Medulla oblongata (tissue), 1 donor: ENCODE results near the gene GOLGA6C.
"Not testable (repeated sequence)": the region's sequence is repeated elsewhere in the genome, so short reads cannot be mapped to it uniquely, and the experiment has no call there.

Experiments
- DNase-seq: peaks from one replicate; pipeline ENCODE4 v3.0.0-alpha.2; 2015; ENCODE audit errors: extremely low spot score

Gene GOLGA6C, protein sequence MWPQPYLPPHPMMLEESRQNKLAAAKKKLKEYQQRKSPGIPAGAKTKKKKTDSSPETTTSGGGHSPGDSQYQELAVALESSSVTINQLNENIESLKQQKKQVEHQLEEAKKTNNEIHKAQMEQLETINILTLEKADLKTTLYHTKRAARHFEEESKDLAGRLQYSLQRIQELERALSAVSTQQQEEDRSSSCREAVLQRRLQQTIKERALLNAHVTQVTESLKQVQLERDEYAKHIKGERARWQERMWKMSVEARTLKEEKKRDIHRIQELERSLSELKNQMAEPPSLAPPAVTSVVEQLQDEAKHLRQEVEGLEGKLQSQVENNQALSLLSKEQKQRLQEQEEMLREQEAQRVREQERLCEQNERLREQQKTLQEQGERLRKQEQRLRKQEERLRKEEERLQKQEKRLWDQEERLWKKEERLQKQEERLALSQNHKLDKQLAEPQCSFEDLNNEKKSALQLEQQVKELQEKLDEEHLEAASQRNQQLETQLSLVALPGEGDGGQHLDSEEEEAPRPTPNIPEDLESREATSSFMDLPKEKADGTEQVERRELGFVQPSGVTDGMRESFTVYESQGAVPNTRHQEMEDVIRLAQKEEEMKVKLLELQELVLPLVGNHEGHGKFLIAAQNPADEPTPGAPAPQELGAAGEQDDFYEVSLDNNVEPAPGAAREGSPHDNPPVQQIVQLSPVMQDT

DNA sequence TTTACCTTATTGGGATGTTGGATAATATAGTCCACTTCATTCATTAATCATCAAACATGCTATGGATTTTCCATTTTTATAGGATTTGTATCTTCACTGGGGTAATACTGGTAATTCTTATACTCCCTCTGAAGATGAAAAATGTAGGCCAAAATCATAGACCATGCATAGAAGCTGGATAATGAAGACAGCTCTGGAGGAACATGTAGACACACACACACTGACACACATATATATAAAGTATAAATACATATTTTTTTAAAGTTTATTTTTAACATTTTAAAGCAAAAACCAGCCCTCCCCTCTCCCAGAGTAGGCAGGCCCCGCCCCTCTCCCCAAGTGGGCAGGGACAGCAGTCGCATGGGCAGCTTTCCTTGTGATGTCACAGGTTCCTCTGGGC, at the start of gene GOLGA6C:
Gene GOLGA6C, plus strand, starts transcription at position 301 of the 400 bp plus-strand sequence. CDS start 265 bp downstream, outside the sequence.
- not testable (repeated sequence) for DNase-seq

DNA sequence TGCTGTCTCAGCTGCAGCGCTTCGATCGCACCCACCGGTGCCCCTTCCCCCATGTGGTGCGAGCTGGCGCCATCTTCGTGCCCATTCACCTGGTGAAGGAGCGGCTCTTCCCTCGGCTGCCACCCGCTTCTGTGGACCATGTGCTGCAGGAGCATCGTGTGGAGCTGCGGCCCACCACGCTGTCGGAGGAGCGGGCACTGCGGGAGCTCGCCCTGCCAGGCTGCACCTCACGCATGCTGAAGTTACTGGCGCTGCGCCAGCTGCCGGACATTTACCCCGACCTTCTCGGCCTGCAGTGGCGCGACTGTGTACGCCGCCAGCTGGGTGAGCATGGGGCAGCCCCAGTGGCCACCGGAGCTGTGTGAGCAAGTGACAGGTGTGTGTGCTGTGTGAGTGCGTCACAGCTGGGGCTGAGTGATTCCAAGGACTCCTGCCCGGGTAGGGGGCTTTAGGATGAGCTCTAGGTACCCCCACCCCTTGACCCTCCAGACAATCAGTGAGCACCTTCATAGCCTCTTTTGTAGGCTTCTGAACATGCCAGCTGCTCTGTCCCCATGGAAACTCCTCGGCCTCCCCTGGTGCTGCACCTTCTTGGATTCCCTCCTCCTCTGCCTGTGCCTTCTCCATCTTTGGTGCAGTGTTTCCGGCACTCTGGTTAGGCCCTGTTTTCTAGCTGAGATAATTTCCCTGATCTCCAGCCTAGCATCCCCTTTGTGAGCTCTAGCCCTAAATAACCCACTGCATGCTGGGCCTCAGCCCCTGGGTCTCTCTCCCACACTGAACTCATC, 49.4 kb upstream of the GOLGA6C start:
- DNase-seq: no peak

DNA sequence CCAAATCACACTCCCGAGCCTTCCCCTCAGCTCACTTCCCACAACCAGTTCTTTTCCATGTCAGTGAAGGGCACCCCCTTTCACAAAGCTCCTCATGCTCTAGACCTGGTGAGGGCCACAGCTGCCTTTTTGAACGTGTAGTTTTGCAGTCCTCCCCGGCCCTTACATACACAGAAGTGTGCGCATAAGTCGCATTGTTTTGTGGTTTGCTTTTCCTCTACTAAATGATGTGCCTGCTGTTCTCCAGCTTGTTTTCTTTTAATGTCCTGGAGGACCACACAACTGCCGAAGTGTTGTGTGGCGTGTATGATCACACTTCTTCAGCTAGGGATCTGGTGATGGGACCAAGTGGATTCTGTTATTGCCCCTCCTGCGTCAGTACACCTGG, 48.9 kb upstream of the GOLGA6C start:
- no peak for DNase-seq

DNA sequence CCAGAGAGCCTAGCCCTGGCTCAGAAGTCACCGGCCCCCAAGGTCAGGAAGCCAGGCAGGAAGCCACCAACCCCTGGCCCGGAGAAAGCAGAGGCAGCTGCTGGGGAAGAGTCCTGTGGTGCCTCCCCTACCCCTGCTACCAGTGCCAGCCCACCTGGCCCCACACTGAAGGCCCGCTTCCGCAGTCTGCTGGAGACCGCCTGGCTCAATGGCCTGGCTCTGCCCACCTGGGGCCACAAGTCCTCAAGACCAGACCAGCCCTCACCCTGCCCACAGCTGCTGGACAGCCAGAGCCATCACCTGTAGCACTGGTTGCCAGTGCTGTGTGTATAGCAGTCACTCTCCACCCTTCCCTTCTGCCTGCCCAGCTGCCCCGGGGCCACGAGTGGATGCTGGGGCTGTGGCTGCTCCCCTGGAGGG, 47.3 kb upstream of the GOLGA6C start:
- DNase-seq: no peak

DNA sequence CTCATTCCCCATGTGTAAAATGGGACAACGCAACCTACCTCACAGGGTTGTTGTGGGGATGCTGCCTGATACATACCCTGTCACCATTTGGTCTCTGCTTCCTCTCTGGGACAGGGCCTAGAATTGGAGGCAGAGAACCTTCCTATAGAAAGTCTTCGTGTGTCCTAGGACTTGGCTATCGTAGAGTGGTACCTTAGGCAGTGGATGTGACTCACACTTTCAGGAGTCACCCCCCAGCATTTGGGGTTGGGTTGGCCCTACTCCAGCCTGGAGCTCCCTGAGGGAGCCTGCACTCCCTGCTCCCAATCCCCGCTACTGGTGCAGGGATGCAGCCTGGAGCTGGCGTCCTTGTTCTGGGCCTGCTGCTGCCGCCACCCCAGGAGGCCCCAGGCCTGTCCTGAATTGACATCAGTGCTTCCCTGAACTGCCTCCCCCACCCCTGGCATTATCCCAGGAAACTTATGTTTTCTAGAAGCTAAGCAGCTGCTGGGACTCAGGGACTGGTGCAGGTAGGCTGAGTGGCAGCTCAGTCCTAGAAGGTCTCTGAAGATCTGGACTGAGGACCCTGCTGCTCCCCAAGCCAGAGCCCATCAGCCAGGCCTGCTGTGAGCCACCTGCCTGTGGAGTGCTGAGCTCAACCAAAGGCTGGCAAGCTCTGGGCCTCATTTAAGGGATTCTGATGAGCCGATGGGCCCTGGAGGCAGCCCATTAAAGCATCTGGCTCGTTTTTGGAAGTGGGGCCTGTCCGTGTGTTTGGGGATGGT, 46.5 kb upstream of the GOLGA6C start:
- DNase-seq: no peak

DNA sequence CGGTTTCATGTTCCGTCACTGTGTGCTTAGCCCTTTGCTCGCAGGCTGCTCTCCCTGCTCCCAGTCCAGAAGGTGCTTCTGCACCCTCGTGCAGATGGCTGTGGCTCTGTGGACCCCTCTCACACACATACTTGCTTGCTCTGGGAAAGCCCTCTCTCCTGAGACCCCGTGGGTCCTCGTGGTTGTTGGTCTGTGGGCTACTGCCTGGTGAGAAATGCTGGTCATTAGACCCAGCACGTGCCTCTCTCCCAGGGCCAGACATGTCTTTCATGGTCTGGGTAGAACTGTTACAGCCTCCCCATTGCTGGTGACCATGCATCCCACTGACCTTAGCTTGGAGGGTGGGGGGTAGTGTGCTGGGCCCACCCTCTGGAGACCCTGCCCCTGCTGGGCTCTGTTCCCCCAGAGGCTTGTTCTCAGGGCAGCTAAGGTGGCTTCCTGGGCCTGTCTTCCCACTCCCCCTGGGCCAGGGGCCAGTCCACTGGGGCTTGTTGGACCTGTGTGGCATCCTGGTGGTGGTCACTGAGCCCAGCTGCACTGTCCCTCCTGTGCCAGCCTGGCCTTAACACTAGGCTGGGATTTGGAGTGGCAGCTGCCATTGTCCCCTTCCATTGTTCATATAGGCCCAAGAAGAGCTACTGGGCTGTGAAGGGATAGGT, 45.8 kb upstream of the GOLGA6C start:
- no peak for DNase-seq

DNA sequence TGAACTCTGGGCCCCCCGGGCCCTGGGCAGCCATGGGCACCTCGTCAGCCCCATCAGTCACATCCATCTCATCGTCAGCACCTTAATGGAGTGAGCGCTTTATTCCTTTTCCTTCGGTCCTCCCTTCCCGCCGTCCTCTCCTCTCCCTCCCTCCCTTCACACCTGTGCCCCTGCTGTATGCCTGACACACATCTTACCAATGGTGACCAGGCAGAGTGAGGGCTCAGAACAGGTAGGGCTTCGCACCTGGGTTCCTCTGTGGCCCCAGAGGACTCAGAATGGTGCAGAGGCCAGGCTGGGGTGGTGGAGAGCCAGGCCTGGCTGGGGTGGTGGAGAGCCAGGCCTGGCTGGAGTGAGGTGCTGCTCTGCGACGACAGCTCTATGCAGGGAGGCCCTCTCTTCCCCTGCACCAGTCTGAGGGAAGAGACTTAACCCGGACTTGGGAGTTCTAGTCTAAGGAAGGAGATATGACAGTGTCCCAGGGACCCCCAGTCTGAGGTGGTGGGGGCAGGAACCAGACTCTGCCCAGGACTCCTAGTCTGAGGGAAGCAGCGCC, 44.8 kb upstream of the GOLGA6C start:
- DNase-seq: no peak

DNA sequence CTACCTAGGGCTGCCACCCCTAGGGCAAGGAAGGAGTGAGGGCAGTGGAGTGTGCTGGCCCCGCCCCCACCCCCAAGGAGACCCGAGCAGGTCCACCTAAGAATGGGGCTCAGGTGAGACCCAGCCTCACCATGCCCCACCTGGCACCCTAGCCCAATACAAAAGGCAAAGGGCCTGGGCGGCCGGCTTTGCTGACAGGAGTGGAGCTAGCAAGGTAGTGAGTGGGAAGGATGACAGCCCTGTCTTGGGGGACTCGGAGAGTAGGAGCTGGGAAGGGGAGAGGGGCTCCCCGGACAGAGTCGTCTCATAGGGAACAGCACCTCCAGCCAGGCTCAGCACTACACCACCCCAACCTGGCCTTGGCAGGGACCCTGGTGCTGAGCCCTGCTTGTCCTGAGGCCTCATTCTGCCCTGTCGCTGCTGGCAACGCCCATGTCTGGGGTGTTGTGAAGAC, 44.3 kb upstream of the GOLGA6C start:
- no peak for DNase-seq

DNA sequence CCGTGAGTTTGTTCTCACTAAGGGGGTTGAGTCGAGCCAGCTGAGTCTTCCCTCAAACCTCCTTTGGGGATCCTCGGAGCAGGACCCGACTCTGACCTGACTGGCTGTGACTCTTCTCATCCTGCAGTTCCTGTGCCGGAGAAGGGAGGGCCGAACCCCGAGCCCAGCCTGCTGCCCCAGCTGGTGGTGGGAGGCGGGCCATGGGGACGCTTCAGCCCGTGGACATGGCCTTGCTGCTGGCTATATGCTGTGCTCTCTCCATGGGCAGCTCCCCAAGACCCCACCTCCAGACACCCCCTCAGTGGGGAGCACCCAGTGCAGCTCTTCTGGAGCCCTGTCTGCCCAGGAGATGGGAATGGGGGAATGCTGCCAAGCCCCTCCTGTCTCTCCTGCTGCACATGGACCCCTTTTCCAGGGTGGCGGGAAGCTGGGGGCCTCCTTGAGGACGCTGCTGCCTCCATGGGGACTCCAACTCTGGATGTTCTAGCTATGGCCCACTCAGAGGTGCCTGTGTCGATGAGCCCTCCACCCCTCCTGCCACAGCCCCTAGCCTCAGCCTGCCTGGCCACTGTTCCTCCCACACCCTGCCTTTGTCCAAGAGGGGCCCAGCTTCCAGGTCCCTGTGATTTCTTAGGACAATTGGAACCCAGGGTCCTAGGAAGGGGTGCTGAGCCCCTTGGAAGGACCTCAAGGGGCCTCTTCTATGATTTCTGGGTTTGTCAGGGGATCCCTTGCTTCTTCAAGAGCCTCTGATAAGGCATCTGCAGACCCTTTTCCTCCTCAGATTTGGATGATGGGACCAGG, 43.6 kb upstream of the GOLGA6C start:
- DNase-seq: no peak

DNA sequence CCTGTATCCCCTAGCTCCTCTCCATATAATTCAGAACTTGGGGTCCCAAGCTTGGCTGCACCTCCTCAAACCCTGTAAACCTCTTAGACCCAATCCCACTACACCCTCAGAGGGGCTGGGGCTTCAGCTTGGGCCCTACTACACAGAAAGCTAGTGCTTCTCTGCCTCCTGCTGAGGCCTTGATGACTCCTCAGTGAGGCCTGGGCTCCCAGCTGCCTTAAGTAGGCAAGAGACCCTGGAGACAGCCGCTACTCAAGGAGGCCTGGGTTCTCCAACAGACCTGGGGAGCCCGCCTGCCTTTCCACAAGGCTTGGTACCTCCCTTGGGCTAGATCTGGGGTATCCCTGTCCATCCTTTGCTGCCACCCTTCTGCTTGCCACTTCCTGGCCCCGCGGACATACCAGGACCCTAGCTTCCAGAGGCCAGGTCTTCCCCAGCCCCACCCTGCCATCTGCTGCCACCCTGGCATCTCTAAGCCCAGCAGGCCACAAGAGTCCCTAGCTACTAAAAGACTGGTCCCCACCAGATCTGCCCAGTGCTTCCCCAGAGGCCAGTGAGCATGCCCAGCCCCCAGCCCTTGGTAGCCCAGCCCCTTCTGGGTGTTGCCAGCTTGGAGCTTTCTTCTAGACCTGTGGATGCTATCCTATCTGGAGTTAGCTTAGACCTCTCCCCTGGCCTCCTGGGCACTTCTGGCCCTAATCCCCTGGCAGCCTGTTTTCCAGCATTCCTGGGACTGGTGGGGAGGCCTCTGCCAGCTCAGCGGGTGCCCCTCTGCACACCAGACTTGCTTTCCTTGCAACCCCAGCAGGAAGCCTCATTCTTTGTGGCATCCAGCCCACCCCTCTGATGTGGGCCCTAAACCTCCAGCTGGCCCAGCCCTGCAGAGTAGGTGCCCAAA, 42.8 kb upstream of the GOLGA6C start:
- DNase-seq: no peak

DNA sequence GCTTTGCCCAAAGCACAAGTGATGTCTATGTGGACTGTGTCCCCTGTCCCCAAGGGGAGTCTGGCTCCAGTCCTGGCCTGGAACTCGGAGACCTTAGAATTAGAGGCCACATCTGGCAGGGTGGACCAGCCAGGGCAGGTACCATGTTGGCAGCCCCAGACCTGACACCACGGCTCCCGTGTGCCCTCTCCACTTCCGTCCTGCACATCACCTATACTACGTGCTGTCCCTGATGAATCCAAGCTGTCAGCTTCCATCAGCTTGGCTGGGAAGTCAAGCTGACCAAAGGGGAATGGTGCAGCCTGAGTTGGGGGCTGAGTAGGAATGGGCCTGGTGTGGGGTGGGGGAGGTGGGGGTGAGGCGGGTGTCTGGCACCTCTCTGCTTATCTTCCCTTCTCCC, 41.1 kb upstream of the GOLGA6C start:
- DNase-seq: no peak

DNA sequence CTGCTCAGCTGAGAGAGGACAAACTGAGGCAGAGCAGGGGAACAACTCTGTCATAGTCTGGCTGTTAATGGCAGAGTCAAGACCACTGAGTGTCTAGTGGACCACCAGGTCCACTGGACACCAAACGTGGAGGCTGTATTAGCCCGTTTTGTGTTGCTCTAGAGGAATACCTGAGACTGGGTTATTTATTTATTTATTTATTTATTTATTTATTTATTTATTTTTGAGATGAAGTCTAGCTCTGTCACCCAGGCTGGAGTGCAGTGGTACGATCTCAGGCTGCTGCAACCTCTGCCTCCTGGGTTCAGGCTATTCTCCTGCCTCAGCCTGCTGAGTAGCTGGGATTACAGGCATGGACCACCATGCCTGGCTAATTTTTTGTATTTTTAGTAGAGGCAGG, 40.6 kb upstream of the GOLGA6C start:
- DNase-seq: not testable (repeated sequence)

DNA sequence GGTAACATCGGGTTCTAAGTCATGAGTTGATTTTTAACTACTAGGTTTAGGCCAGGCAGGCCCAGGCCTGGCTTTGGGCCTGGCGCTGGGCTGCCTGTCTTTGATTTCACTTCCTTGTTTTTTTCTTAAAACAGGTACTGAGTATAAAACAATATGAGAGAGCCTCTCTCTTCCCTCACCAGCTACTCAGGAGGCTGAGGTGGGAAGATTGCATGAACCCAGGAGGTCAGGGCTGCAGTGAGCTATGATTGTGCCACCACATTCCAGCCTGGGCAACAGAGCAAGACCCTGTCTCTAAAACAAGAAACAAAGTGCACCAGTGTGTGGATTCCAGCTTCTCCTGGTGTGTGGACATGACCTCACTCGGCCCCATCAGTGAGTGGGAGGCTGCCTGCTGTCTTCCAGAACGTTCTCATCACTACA, 38.6 kb upstream of the GOLGA6C start:
- not testable (repeated sequence) for DNase-seq

DNA sequence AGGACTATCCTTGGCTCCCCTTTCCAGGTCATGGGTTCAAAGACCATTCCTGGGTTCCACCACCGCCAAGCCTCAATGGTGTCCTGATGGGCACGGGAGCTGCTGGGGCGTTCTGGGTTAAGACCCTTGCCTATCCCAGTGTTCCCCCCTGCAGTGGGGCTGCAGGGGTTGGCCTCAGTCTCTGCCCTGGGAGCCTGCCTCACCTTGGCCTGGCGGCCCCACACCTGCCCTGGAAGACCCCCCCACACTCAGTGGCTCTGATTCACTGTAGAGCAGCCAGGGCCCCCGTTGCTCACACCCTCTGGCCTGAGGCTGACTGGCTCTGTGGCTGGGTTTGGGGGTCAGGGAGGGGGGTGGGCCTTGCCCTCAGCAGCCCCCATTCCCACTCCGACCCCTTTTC, 34.4 kb upstream of the GOLGA6C start:
- DNase-seq: no peak

DNA sequence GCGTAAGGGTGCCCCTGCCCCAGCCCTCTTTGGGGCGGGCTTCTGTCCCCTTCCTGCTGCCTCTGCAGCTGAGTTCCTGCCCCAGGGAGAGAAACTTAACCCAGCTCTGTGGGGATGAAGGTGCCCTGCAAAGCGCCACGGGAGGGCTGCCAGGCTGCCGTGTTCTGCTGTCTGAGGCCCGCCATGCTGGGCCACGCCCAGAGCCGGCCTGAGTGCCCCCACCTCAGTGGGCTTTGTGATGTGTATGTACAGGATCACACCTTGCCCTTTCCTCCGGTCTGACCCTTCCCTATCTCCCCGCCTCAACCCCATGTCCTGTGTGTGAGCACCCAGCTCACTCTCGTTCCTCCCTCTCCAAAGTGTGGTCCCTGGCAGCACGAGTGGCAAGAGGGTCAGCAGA, 33.9 kb upstream of the GOLGA6C start:
- DNase-seq: no peak

DNA sequence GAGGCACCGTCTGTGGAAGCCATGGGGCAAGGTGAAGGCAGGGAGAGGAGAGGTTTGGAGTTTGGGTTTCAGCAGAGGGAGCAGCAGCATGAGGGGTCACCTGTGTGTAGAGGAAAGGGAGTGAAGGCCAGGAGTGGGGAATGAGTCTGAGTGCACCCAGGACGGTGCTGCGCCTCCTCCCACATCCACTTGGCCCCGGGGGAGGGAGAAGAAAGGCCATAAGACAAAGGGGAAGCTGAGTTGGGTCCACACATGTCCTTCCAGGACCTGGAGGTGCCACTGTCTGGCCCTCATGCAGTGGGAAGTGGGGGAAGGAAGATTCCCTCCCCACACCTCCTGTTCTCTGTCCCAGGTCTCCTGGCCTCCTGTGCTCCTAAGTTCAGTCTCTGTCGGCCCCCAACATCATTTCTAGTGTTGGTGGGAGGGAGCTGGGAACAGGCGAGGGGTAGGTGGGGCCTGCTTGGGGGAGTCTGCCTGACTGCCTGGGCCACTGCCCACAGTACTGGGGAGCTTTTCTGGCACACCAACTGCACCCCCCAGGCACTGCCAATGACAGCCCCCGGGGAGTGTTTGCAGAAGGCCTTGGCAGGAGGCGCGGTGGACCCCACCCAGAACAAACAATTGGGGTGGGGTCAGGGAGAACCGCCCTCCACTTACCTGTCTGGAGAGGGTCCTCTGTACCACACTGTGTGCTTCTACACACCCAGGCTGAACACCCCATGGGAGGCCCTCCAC, 32.9 kb upstream of the GOLGA6C start:
- DNase-seq: not testable (repeated sequence)

DNA sequence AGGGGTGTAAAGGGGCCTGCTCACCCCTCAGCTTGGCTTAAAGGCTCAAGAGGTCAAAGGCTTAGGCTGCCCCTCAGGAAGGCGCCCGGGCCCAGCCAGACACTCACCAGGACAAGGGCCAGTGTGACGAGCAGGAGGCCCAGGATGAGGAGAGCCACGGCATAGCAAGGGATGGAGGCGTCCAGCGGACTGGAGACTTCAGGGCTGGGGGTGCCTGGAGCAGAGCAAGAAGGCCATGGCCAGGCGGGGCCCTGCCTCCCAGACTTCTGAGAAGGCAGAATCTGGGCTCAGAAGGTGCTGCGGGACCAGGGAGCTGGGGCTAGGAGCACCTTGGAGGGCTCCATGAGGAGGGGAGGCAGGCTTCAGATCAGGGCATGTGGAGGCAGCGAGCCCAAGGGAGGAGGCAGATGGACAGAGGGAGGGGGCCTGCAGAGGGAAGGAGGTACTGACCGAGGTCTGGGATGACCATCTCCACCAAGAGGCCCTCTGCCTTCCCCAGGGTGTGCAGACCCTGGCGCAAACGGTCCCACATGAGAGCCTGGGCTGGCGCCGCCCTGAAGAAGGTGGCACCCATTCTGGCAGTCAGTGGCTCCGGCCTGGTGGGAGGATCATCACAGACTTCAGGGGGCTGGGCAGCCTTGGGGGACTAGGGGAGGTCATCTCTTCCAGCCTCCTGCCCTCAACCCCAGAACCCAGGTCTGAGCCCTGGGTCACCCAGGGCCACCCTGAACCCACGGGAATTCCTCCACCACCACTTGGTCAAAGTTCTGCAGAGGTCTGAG, 32.0 kb upstream of the GOLGA6C start:
- DNase-seq: no peak
